Measurements from ENCODE around the gene TBCD.

The TBCD gene

DNA sequence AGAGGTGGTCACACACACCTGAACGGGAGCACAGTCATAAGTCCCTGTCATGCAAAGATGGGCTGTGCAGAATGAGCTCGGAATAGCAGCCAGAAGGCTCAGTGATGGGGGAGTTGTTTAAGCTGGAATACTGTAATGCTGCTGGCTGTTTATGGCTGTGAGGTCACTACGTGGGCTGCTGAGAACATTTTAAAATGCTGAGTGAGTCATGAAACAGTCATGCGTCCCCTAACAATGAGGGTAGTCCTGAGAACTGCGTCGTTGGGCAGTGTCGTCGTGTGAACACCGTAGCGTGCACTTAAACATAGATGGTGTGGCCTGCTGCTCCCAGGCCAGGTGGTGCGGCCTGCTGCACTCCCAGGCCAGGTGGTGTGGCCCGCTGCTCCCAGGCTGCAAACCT is 39.7 kb downstream of the TBCD start:
- peak; percentile 83 for DNase-seq (ENCODE audit: low read depth)

DNA sequence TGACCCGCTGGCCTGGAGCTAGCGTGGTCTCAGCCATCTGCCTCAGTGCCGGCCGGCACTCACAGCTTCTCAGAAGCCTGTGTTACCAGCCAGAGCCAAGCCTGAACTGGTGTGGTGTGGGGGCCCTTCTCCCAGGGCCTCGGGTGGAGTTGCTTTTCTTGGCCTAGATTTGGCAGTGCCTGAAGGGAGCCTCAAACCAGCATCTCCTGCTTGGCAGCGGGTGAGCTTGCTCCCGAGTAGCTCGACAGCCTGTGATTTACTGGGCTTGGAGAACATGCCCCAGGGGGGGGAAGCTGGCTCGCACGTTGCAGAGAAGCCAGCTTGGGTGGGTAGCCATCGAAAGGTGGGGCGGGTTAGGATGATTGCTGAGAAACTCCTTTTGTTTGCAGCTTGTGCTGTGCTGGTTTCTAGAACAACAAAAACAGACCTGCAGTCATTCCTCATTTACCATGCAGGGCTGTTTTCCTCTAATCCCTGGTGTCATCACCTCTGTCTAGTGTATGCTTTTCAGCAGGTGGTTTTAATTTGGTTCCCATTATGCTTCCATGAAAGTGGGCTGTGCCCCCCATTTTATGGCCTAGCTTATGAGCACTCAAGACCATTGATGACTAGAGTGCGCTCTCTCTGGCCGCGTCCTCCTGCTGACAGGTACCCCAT is 42.2 kb downstream of the TBCD start:
- DNase-seq (ENCODE audit: low read depth) = no peak

DNA sequence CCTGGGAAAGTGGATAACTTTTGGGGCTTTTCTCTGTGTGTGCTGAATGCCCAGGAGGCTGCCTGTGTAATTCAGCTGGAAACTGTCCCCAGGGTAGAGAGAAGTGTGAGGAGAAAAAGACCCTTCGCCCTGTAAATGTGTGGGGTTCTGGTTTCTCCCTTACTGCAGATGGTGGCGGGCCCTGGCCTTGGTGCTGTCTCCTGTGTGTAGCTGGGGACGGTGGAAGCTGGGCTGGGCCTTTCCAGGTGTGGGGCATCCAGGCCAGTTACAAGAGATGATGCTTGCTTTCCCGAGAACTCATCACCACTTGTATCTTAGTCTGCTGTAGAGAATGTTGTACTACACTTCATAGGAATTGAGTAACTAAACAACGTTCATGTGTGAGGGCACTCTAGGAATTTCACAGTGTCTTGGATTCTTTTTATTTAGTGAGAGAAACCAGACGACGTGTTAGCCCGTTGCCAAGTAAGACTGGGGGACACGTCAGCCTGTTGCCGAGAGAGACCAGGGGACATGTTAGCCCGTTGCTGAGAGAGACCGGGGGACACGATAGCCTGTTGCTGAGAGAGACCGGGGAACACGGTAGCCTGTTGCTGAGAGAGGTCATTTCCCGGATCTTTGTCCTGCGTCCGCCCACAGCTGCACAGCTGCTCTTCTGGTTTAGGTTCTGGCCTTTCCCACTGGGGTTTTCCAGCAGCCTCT is 43.1 kb downstream of the TBCD start:
- DNase-seq (ENCODE audit: low read depth) = no peak

DNA sequence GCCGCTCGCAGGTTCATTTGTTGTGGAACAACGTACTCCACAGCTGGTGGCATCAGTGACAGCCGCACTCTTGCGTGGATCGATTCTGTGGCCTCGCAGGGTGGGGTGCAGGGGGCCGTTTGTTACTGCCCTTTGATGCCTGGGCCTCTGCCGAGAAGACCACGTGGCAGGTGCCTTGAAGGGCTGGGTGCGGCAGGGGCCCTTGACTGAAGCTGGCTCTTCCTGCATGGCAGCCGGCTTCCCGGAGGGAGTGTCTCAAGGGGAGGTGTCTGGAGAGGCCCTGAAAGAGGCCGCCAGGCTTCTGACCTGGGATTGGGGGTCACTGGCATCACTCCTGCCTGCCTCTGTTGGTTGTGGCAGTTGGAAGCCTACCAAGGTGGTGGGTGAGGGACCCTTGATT is 43.8 kb downstream of the TBCD start:
- no peak for DNase-seq (ENCODE audit: low read depth)

DNA sequence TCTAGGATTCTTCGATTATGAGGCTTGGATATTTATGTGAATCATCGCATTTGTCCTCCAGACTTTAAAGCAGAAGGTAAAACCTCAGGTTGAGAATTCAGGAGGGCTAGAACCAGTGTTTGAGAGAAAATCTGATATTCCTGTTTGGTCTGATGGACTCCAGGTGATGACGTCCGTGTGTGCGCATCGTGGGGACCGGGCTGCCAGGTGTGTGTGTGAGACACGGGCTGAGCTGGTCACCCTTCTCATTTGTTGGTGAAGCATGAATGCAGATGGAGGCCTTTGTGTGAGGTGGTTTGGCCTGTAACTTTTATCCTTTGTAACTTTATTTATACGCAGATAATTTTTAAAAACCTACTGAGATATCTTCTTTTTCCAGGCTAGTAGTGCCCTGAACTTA is 45.2 kb downstream of the TBCD start:
- no peak for DNase-seq (ENCODE audit: low read depth)

DNA sequence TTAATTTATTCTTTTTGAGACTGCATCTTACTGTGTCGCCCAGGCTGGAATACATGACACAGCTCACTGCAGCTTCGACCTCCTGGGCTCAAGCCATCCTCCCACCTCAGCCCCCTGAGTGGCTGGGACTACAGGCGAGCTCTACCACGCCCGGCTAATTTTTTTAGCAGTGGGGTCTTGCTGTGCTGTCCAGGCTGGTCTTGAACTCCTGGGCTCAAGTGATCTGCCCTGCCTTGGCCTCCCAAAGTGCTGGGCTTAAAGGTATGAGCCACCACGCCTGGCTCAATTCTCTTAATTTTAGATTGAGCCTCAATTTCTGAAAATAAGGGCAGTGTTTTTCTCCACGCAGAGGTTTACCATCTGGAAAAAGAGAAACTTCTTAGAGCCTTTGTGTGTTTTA is 46.9 kb downstream of the TBCD start:
- no peak for DNase-seq (ENCODE audit: low read depth)

DNA sequence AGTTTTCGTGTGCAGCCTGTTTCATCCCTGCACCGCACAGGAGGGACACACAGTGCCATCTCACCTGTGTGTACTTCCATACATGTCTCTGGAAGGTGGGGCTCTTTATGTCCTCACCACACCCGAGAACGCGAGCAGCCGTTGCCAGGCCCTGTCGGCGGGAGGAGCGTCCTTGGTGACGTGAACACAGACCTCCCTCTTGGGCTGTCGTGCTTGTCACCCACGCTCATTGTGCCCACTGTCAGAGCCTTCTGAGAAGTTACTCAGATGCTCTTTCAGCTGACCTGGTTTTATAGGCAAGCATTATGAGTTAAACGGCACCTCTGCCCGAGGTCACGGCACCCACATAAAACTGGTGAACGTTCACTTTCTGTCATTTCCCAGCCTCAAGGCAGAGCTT is 47.7 kb downstream of the TBCD start:
- DNase-seq (ENCODE audit: low read depth) = no peak

DNA sequence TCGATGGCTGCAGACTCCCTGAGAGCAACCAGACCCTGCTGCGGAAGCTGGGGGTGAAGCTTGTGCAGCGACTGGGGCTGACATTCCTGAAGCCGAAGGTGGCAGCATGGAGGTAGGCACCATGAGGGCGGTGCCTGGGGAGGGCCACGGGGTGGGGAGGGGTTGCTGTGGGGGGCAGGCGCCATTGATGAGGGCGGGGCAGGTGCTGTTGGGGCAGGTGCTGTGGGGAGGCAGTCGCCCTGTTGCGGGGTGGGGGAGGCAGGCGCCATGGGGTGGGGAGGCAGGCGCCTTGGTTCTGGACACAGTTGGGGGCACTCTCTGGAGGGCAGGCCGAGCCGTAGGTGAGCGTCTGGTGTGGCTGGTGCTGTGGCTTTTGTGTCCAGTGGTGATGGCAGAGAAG is 49.0 kb downstream of the TBCD start:
- DNase-seq (ENCODE audit: low read depth) = no peak

DNA sequence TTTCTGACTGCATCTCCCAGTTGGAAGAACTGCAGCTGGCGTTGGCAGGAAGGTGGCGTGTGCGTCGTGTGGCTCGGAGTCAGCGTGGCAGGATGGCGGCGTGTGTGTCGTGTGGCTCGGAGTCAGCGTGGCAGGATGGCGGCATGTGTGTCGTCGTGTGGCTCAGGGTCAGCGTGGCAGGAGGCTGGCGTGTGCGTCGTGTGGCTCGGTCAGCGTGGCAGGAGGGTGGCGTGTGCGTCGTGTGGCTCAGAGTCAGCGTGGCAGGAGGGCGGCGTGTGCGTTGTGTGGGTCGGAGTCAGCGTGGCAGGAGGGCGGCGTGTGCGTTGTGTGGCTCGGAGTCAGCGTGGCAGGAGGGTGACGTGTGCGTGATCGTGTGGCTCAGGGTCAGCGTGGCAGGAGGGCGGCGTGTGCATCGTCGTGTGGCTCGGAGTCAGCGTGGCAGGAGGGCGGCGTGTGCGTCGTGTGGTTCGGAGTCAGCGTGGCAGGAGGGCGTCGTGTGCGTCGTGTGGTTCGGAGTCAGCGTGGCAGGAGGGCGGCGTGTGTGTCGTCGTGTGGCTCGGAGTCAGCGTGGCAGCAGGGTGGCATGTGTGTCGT is 49.6 kb downstream of the TBCD start:
- no peak for DNase-seq (ENCODE audit: low read depth)

DNA sequence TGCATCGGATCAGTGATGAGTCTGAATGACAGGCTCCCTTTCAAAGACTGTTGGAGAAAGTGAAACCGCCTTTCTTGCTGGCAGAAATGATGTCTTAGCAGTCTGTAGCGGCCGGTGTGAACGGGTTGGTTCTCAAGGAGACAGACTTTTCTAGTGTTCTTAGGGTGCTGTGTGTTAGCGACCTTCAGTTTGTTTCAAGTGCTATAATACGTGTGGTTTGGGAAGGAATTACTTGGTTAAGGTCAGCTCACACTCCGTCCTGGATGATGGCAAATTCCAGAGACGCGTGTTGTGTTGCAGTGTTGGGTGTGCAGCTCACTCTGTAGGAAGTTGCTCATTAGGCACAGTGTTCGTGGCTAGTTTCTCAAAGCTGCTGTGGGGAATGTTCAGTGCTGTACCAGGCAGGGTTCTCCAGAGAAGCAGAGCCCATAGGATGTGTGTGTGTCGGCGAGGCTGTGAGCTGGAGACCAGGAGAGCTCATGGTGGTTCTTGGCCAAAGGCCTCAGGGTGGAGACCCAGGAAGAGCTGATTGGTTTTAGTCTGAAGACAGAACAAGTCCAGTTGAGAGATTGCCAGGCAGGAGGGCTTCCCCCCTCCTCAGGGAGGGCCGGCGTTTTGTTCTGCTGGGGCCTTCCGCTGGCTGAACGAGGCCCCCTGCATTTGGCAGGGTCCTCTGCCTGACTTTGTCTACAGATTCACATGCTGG is 50.4 kb downstream of the TBCD start:
- no peak for DNase-seq (ENCODE audit: low read depth)

DNA sequence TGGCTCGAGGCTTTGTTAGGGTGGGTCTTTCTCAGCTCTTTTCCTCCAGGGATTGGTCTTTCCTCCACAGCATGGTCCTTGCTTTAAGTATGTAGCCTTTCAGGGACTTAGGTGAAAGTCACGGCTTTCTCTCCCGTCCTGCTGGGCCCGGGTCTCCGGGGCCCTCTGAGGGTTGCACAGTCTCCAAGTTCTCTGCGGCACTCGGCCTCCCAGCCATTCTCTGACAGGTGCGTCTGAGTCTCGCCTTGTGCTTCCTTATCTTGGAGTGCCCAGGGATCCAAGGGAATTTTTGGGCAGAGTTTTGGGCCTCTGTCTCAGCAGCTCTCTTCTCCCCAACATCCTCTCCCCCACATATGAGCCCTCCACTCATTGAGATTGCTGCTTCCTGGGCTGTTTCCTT is 51.3 kb downstream of the TBCD start:
- no peak for DNase-seq (ENCODE audit: low read depth)

DNA sequence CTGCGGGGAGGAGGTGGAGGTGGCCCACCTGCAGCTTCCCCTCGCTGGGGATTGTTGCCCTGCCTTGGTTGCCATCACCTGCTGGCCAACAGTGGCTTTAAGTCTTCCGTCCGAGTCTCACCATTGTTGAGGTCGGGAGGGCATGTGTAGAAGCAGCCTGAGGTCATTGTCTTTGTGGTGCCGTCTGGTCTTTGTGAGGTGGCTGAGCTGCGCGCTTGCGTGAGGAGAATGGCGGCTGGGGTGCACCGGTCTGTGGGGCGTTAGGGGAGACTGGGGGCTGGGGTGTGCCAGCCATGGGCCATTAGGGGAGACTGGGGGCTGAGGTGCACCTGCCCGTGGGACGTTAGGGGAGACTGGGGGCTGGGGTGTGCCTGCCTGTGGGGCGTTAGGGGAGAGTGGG is 51.7 kb downstream of the TBCD start:
- DNase-seq (ENCODE audit: low read depth) = no peak

DNA sequence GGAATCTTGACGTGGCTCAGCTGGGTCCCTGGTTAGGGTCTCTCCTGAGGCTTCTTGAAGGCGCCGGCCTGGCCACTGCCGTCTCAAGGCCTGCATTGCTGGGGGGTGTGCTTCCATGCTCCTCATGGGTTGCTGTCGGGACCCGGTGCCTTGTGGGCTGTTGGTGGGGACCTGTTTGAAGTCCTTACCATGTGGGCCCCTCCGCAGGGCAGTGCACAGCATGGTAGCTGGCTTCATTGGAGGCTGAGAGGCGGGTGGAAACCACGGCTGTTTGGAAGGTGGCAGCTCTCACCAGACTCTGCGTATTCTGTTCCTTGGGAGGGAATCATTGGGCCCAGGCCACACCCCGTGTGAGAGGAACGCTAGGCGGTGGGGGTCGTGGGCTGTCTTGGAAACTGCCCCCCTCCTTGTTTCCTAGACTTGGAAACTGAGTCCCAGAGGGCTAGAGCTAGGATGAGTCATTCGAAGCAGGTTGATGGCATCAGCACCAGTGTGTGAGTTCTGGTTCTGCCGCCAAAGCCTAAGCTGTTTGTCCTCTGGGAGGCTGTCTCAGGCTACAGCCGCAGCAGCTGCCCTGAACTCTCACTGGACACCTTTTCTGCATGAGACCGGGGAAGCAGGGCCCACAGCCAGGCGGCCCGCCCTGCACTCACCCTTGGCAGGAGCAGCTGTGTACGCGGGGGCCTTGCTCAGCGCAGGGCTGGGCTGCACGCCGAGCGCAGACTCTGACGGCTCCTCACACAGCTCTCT is 52.8 kb downstream of the TBCD start:
- DNase-seq (ENCODE audit: low read depth) = no peak

DNA sequence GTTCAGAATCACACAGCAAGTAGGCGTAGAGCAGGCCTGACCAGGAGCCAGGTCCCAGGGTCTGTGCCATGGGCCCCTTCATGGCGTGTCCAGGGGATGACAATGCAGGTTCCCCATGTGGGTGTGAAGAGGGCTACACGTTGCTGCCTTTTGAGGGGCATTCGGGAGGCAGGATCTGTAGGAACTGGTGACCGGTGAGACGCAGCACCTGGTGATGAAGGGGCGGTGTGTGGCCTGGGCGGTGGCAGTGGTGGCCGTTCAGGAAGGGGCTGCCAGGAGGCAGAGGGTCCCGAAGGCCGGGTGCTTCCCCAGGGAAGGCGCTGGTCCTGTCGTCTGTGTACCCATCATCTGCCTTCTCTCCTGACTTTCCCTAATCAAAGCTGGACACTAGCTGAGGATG is 53.4 kb downstream of the TBCD start:
- no peak for DNase-seq (ENCODE audit: low read depth)

DNA sequence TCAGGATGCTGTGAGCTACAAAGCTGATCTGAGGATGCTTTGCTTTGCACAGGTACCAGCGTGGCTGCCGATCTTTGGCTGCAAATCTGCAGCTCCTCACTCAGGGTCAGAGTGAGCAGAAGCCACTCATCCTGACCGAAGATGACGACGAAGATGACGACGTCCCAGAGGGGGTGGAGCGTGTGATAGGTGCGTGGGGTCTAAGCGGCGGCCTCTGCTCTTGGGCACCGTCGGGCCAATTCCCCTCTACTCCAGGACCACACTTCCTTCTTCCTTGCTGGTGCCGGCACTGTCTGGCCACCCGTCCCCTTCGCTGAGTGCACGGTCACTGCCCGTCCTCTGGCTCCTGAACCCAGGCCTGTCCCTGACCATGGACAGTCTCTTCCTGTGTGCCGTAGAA is 54.0 kb downstream of the TBCD start:
- DNase-seq (ENCODE audit: low read depth) = no peak

DNA sequence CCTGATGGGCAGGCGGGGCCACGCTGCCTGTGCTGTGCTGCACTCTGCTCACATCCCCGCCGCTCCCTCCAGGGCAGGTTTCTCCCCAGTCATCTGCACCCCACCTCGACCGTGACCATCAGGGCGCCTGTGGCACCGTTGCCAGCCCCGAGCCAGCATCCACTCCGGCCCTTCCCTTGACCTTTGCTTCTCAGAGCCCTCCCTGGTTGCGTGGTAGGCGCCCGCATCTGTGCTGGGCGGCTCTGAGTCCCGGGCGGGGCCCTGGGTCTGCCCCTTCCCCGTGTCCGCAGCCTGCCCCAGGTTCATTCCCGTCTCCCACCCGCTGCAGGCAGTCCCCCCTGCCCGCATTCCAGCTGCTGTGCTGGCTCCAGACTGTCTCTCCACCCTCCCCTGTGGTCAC is 54.8 kb downstream of the TBCD start:
- DNase-seq (ENCODE audit: low read depth) = no peak

DNA sequence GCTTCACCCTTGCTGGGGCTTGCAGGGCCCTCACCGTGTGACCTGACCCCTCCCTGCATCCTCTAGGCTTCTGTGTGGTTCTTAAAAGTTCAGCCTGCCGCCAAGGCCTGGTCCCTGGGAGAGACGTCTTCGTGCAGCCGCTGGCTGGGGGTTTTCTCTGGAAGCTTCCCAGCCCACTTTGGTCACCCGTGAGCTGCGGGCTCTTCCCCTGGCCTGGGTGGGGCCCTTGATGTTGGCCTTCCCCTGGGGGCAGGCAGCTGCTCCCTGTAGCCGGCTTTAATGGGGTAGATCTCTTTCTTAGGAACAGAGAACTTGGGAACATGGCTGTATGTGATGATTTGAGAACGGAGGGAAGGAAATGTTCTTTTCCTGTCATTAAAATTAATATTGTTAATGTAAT is 55.2 kb downstream of the TBCD start:
- DNase-seq (ENCODE audit: low read depth) = no peak

DNA sequence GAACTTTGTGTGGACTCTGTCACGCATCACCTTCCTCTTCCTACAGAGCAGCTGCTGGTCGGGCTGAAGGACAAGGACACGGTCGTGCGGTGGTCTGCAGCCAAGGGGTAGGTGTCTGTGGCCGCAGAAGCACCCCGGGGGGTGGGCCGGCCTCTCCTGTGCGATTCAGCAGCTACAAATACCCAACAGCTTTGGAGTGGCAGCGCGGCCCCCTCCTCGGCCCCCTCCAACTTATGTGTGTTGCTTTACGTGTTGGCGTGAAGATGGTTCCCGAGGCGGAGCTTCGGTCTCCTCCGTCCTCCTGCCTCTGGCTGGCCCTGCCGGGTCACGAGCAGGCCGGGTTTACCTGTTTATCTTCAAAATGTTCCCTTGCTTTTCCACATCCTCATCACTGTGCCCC is 55.7 kb downstream of the TBCD start:
- no peak for DNase-seq (ENCODE audit: low read depth)

DNA sequence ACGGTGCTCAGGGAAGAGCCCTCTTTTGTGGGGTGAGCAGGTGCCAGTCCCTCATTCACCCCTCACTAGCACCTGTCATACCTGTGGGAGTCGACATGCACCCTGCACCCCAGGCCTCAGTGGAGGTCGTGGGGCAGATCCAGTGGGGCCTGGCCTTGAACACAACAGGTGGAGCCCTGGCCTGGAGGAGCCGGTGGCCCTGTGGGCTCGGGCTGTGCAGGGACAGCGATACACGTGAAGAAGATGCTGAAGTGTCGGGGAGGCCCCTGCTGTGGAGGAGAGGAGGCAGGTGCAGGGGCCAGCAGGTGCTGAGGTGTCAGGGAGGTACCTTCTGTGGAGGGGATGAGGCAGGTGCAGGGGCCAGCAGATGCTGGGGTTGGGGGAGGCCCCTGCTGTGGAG is 56.1 kb downstream of the TBCD start:
- DNase-seq (ENCODE audit: low read depth) = no peak

DNA sequence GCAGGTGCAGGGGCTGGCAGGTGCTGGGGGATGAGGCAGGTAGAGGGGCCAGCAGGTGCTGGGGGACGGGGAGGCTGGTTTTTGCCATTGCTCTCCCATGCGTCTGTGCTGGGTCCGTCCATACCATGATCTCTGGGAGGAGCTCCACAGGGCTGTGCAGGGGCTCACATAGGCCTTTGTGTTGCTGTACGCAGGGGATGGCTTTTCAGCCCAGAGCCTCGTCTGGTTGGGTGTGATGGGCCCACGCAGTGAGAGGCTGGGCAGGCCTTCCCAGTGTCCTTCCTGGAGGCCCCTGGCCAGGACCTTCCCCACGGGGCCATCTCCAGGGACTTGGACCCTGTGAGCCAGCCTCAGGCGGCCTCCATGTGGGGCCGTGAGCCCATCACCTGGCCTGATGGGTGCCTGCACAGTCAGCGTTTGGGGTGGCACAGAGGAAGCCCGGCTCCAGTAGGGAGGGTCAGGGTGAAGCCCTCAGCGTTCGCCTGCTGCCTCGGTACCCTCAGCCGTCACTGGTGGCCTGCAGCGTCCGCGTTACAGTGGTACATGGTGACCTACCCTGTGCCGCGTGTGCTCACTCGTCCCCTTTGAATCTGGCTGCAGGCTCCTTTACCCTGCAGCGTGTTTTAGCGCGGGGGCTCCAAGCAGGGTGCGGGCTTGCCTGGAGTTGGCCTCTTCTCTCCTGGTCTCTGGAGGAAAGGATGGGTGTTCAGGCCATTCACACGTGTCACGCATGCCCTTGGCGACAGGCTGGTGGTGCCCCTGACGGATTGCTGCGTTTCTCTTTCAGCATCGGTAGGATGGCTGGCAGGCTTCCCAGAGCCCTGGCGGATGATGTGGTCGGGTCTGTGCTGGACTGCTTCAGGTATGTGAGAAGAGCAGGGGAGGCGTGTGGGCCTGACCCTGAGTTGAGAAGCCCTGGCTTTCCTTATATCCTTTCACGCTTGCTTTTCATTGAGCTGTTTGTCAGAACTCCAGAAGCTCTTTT is 57.3 kb downstream of the TBCD start:
- DNase-seq (ENCODE audit: low read depth) = no peak
